RWPE2 (cell line): ENCODE measurements around the gene MYBPC2.

Experiments
- ATAC-seq: fragments of 200-7000 bp; cut with Tn5 transposase; 3 replicates; pipeline ENCODE4 v1.9.1; 2021; ENCODE audit warnings: low read depth
- DNase-seq: peaks from one replicate; pipeline ENCODE4 v3.0.0-alpha.2; 2020; ENCODE audit warnings: low spot score
- H3K27ac ChIP-seq: fragments of 450-650 bp; 2 replicates; pipeline ENCODE4 v1.5.1; 2017; ENCODE audit warnings: mild to moderate bottlenecking; ENCODE audit not compliant: poor library complexity, severe bottlenecking
- H3K27me3 ChIP-seq: fragments of 250-450 bp; sonication (Bioruptor Pico); 2 replicates; pipeline ENCODE4 v1.5.1; 2021; ENCODE audit warnings: mild to moderate bottlenecking, moderate library complexity; ENCODE audit not compliant: insufficient read depth, poor library complexity, severe bottlenecking
- H3K36me3 ChIP-seq: fragments of 250-450 bp; sonication (Bioruptor Pico); 2 replicates; pipeline ENCODE4 v1.5.1; 2020; ENCODE audit warnings: low read depth, mild to moderate bottlenecking, moderate library complexity
- H3K4me1 ChIP-seq: fragments of 250-450 bp; sonication (Bioruptor Pico); 2 replicates; pipeline ENCODE4 v1.5.1; 2021; ENCODE audit warnings: mild to moderate bottlenecking, moderate library complexity; ENCODE audit not compliant: insufficient read depth, poor library complexity, severe bottlenecking
- H3K4me3 ChIP-seq: fragments of 250-450 bp; sonication (Bioruptor Pico); 2 replicates; pipeline ENCODE4 v1.5.1; 2021; ENCODE audit warnings: mild to moderate bottlenecking, moderate library complexity; ENCODE audit not compliant: severe bottlenecking
- H3K9me3 ChIP-seq: fragments of 250-450 bp; sonication (Bioruptor Pico); 2 replicates; pipeline ENCODE4 v1.5.1; 2021; ENCODE audit warnings: mild to moderate bottlenecking, moderate library complexity; ENCODE audit not compliant: severe bottlenecking
- TF ChIP-seq, protein P1 (sequence below): fragments of 450-650 bp; IDR thresholded peaks from one replicate; pipeline ENCODE4 v1.5.1; 2017; ENCODE audit warnings: mild to moderate bottlenecking, moderate library complexity; ENCODE audit not compliant: poor library complexity, severe bottlenecking

The MYBPC2 gene

DNA sequence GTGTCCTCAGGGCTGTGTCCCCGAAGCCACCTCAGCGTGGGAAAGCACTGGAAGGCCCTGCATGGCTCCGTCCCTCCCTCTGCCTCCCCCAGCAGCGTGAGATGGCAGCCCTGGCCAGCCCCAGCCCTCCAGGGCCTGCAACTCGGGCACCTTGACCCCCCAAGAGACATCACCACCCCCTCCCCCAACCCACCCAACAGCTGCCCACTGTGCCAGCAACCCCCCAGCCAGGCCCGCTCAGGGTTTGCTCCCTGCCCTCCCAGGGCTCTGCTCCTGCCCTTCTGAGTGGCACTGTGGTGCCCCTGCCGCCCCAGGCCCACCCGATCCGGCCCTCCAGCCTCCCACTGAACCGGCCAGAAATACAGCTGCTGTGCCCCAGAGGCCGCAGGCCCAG, 82.5 kb downstream of the MYBPC2 start:
- TF ChIP-seq, protein P1, sequence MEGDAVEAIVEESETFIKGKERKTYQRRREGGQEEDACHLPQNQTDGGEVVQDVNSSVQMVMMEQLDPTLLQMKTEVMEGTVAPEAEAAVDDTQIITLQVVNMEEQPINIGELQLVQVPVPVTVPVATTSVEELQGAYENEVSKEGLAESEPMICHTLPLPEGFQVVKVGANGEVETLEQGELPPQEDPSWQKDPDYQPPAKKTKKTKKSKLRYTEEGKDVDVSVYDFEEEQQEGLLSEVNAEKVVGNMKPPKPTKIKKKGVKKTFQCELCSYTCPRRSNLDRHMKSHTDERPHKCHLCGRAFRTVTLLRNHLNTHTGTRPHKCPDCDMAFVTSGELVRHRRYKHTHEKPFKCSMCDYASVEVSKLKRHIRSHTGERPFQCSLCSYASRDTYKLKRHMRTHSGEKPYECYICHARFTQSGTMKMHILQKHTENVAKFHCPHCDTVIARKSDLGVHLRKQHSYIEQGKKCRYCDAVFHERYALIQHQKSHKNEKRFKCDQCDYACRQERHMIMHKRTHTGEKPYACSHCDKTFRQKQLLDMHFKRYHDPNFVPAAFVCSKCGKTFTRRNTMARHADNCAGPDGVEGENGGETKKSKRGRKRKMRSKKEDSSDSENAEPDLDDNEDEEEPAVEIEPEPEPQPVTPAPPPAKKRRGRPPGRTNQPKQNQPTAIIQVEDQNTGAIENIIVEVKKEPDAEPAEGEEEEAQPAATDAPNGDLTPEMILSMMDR, result no peak
- ATAC-seq (no peak), DNase-seq (no peak)
- Histone ChIP-seq H3K9me3 (no peaks in the 10 kb centered on the region), H3K4me1 (no peaks in the 10 kb centered on the region), H3K27ac (no peak overlapping the region), H3K36me3 (no peaks in the 10 kb centered on the region), H3K27me3 (no peaks in the 10 kb centered on the region), H3K4me3 (no peak overlapping the region)
